GM18507 (cell line): ENCODE measurements around the gene APOLD1.
"Not testable (repeated sequence)": the region's sequence is repeated elsewhere in the genome, so short reads cannot be mapped to it uniquely, and the experiment has no call there.

Experiments used
- DNase-seq: peaks from one replicate; pipeline ENCODE4 v3.0.0; 2011; ENCODE audit warnings: low read depth; ENCODE audit not compliant: insufficient read length; ENCODE audit errors: extremely low spot score
- FAIRE-seq: peaks from 2 replicates; lab custom pipeline; 2011; peaks lifted over from hg19 to GRCh38; lab: Jason Lieb, UNC

APOLD1 gene

GRCh38 chr12:12835378-12836146 is 50.1 kb downstream of the APOLD1 start:
- no peak for FAIRE-seq

GRCh38 chr12:12836571-12836970 is 51.1 kb downstream of the APOLD1 start:
- FAIRE-seq (no peak), DNase-seq (no peak)

More at GRCh38 chr12:12835378-12836146, 50.1 kb downstream of the APOLD1 start:
- DNase-seq, result no peak

GRCh38 chr12:12837025-12837812 is 51.8 kb downstream of the APOLD1 start:
- DNase-seq (peak; percentile 25), FAIRE-seq (peak; percentile 71)

- DNase-seq, result no peak
- FAIRE-seq, result no peak
These were observed 52.3 kb downstream of the APOLD1 start for GRCh38 chr12:12837813-12838153.

GRCh38 chr12:12839003-12839395 is 53.5 kb downstream of the APOLD1 start:
- DNase-seq (no peak), FAIRE-seq (no peak)

- not testable (repeated sequence) for FAIRE-seq, DNase-seq
These were observed 54.0 kb downstream of the APOLD1 start for GRCh38 chr12:12839439-12839838.

GRCh38 chr12:12839873-12840579 is 54.6 kb downstream of the APOLD1 start:
- DNase-seq, result no peak
- FAIRE-seq, result no peak

GRCh38 chr12:12840580-12840899 is 55.1 kb downstream of the APOLD1 start:
- no peak for FAIRE-seq
- DNase-seq, result no peak
